ENCODE measurements around the gene TMBIM1.

TMBIM1 gene

GRCh38 chr2:218292048-218293014 is at the start of gene TMBIM1:
TMBIM1 (minus strand) TSS chr2:218292503; CDS start chr2:218282141, 10,362 bp downstream.
- peak; percentile 57 for DNase-seq (ENCODE audit: low read depth)

- DNase-seq (ENCODE audit: low read depth), result no peak
Observed at GRCh38 chr2:218341381-218341780, 49.1 kb upstream of the TMBIM1 start.

- DNase-seq (ENCODE audit: low read depth), result no peak
Observed at GRCh38 chr2:218340656-218341055, 48.4 kb upstream of the TMBIM1 start.

GRCh38 chr2:218334531-218334930 is 42.2 kb upstream of the TMBIM1 start:
- DNase-seq (ENCODE audit: low read depth), result no peak

GRCh38 chr2:218332920-218333645 is 40.8 kb upstream of the TMBIM1 start:
- no peak for DNase-seq (ENCODE audit: low read depth)

GRCh38 chr2:218332288-218332687 is 40.0 kb upstream of the TMBIM1 start:
- DNase-seq (ENCODE audit: low read depth), result no peak

- DNase-seq (ENCODE audit: low read depth), result no peak
Observed at GRCh38 chr2:218331745-218332144, 39.4 kb upstream of the TMBIM1 start.

- no peak for DNase-seq (ENCODE audit: low read depth)
Observed at GRCh38 chr2:218329826-218330593, 37.7 kb upstream of the TMBIM1 start.

- DNase-seq (ENCODE audit: low read depth), result no peak
Observed at GRCh38 chr2:218329027-218329825, 36.9 kb upstream of the TMBIM1 start.

GRCh38 chr2:218328294-218328693 is 36.0 kb upstream of the TMBIM1 start:
- DNase-seq (ENCODE audit: low read depth), result no peak

GRCh38 chr2:218327451-218328210 is 35.3 kb upstream of the TMBIM1 start:
- DNase-seq (ENCODE audit: low read depth), result no peak

GRCh38 chr2:218326315-218326714 is 34.0 kb upstream of the TMBIM1 start:
- DNase-seq (ENCODE audit: low read depth), result no peak

- DNase-seq (ENCODE audit: low read depth), result no peak
Observed at GRCh38 chr2:218325566-218326160, 33.4 kb upstream of the TMBIM1 start.

GRCh38 chr2:218323526-218324472 is 31.5 kb upstream of the TMBIM1 start:
- no peak for DNase-seq (ENCODE audit: low read depth)

- DNase-seq (ENCODE audit: low read depth), result no peak
Observed at GRCh38 chr2:218322768-218323525, 30.6 kb upstream of the TMBIM1 start.

GRCh38 chr2:218320704-218321336 is 28.5 kb upstream of the TMBIM1 start:
- no peak for DNase-seq (ENCODE audit: low read depth)

- no peak for DNase-seq (ENCODE audit: low read depth)
Observed at GRCh38 chr2:218319813-218320365, 27.6 kb upstream of the TMBIM1 start.
